HCT116 (cell line): ENCODE measurements around the gene SDF4. TPM values are rescaled to one million over a fixed set of nuclear protein-coding genes. Genes with fewer than 3 reads are reported as not detected.
A peak's percentile ranks its signal among the peaks of the same experiment; 100 is the strongest.

Experiments
- ATAC-seq: fragments of 200-7000 bp; cut with Tn5 transposase; 2 replicates; pipeline ENCODE4 v1.9.1; 2020; ENCODE audit warnings: mild to moderate bottlenecking, moderate library complexity
- BruUV-seq: library from RNA; stranded (reverse); fragments of 400-500 nt; replicated peaks from 2 replicates; lab custom pipeline; 2021; lab: Mats Ljungman, UMichigan
- CTCF ChIA-PET: fragments of 300-600 bp; sonication (Branson Sonifier 250); formaldehyde crosslinking; loops from one replicate; lab custom pipeline; 2021; ENCODE audit warnings: antibody characterized with exemption; lab: Charles Lee
- POLR2A ChIA-PET: fragments of 300-600, 350-600 bp; sonication (Branson Sonifier 250); formaldehyde crosslinking; loops from one replicate; lab custom pipeline; 2021; ENCODE audit warnings: antibody characterized with exemption; lab: Charles Lee
- RAD21 ChIA-PET, 2 experiments: fragments of 300-600 bp; sonication (Branson Sonifier 250); formaldehyde crosslinking; loops; one replicate each; lab custom pipeline; 2023; ENCODE audit warnings: low total read pairs in 2 of 2; ENCODE audit not compliant: uncharacterized antibody in 2 of 2, unreplicated experiment in 2 of 2, low non-redundant PET in 1 of 2; lab: Charles Lee
- DNase-seq: peaks from one replicate; pipeline ENCODE4 v3.0.0-alpha.2; 2010; ENCODE audit warnings: low read depth, low spot score
- H2AFZ ChIP-seq: fragments of 200-600 bp; shearing (Covaris generic), sonication (generic); 2 replicates; pipeline ENCODE4 v1.6.1; 2017; ENCODE audit warnings: low read depth, mixed run types, mixed read lengths, antibody characterized with exemption, low read length; ENCODE audit not compliant: poor library complexity, severe bottlenecking
- H3K27ac ChIP-seq: 2 replicates; pipeline ENCODE4 v1.5.1; 2012; ENCODE audit warnings: low read depth, low read length
- H3K27me3 ChIP-seq: fragments of 200-600 bp; sonication (generic); 2 replicates; pipeline ENCODE4 v1.6.1; 2016; ENCODE audit warnings: mixed run types, low read length, mixed read lengths; ENCODE audit not compliant: insufficient read depth
- H3K36me3 ChIP-seq, 2 experiments: fragments of 200-500 bp in 1 of 2; fragments of 200-600 bp in 1 of 2; sonication (Bioruptor generic) in 1 of 2; sonication (generic) in 1 of 2; 2 replicates each; pipeline versions ENCODE4 v1.5.1 to v1.6.1; 2014 to 2016; ENCODE audit warnings: low read length in 2 of 2, inconsistent platforms in 1 of 2, mixed read lengths in 1 of 2, mixed run types in 1 of 2; ENCODE audit not compliant: insufficient read depth in 2 of 2, control insufficient read depth in 1 of 2
- H3K4me1 ChIP-seq, 2 experiments: fragments of 200-600 bp in 1 of 2; sonication (generic) in 1 of 2; 2 replicates each; pipeline versions ENCODE4 v1.5.1 to v1.6.1; 2012 to 2017; ENCODE audit warnings: low read length in 2 of 2, inconsistent platforms in 1 of 2, mild to moderate bottlenecking in 1 of 2, mixed read lengths in 1 of 2, mixed run types in 1 of 2, moderate library complexity in 1 of 2; ENCODE audit not compliant: insufficient read depth in 2 of 2, control insufficient read depth in 1 of 2
- H3K4me2 ChIP-seq: fragments of 200-600 bp; sonication (generic); 2 replicates; pipeline ENCODE4 v1.6.1; 2017; ENCODE audit warnings: mixed run types, low read length, mixed read lengths
- H3K4me3 ChIP-seq, 2 experiments: fragments of 200-600 bp in 1 of 2; sonication (generic) in 1 of 2; replicated peaks in 1 of 2; 2 replicates each; pipeline ENCODE4 v1.5.1; 2011 to 2016; ENCODE audit warnings: low read length in 2 of 2, control low read depth in 1 of 2, low read depth in 1 of 2, mild to moderate bottlenecking in 1 of 2, mixed read lengths in 1 of 2, mixed run types in 1 of 2
- H3K79me2 ChIP-seq: fragments of 200-600 bp; sonication (generic); 2 replicates; pipeline ENCODE4 v1.6.1; 2017; ENCODE audit warnings: mild to moderate bottlenecking, mixed run types, low read length, moderate library complexity, mixed read lengths; ENCODE audit not compliant: insufficient read depth
- H3K9ac ChIP-seq: fragments of 200-600 bp; sonication (generic); 2 replicates; pipeline ENCODE4 v1.6.1; 2016; ENCODE audit warnings: low read length, mixed read lengths
- H3K9me2 ChIP-seq: fragments of 200-600 bp; sonication (generic), shearing (Covaris generic); 2 replicates; pipeline ENCODE4 v1.6.1; 2017; ENCODE audit warnings: mixed run types, mild to moderate bottlenecking, moderate library complexity; ENCODE audit not compliant: insufficient read depth
- H3K9me3 ChIP-seq, 2 experiments: fragments of 200-500 bp in 1 of 2; fragments of 200-600 bp in 1 of 2; sonication (Bioruptor generic) in 1 of 2; sonication (generic) in 1 of 2; 2 replicates each; pipeline ENCODE4 v1.6.1; 2014 to 2017; ENCODE audit warnings: low read length in 2 of 2, mixed read lengths in 2 of 2, inconsistent platforms in 1 of 2, low read depth in 1 of 2, mild to moderate bottlenecking in 1 of 2, mixed run types in 1 of 2, moderate library complexity in 1 of 2; ENCODE audit not compliant: control insufficient read depth in 1 of 2, insufficient read depth in 1 of 2
- H4K20me1 ChIP-seq: fragments of 200-600 bp; sonication (generic), shearing (Covaris generic); 2 replicates; pipeline ENCODE4 v1.6.1; 2017; ENCODE audit warnings: mixed run types, mild to moderate bottlenecking, moderate library complexity; ENCODE audit not compliant: insufficient read depth
- ATF3 ChIP-seq: IDR thresholded peaks from 2 replicates; pipeline ENCODE4 v1.6.1; 2012
- CBX3 ChIP-seq: IDR thresholded peaks from 2 replicates; pipeline ENCODE4 v1.6.1; 2012; ENCODE audit warnings: low read depth
- CTCF ChIP-seq, 3 experiments: fragments of 200-600 bp in 1 of 3; sonication (generic) in 1 of 3; IDR thresholded peaks in 2 of 3; conservative IDR thresholded peaks in 1 of 3; 2 replicates each; pipeline ENCODE4 v1.5.1; 2012 to 2017; ENCODE audit warnings: low read depth in 2 of 3, low read length in 2 of 3, antibody characterized with exemption in 1 of 3, borderline replicate concordance in 1 of 3, control low read depth in 1 of 3, mild to moderate bottlenecking in 1 of 3, mixed read lengths in 1 of 3, mixed run types in 1 of 3, moderate library complexity in 1 of 3; ENCODE audit not compliant: insufficient read depth in 1 of 3
- EGR1 ChIP-seq: IDR thresholded peaks from 2 replicates; pipeline ENCODE4 v1.6.1; 2012; ENCODE audit warnings: low read depth
- EZH2phosphoT487 ChIP-seq: fragments of 200-600 bp; IDR thresholded peaks from 2 replicates; pipeline ENCODE4 v1.6.1; 2018; ENCODE audit warnings: antibody characterized with exemption, borderline replicate concordance
- FOSL1 ChIP-seq: IDR thresholded peaks from 2 replicates; pipeline ENCODE4 v1.6.1; 2012; ENCODE audit warnings: low read depth
- MAX ChIP-seq: IDR thresholded peaks from 2 replicates; pipeline ENCODE4 v1.6.1; 2012
- POLR2A ChIP-seq: IDR thresholded peaks from 2 replicates; pipeline ENCODE4 v1.7.0; 2011; ENCODE audit warnings: borderline replicate concordance; ENCODE audit not compliant: insufficient read depth, insufficient read length; ENCODE audit errors: extremely low read depth
- REST ChIP-seq: IDR thresholded peaks from 2 replicates; pipeline ENCODE4 v1.6.1; 2012; ENCODE audit warnings: low read depth
- SIN3A ChIP-seq: IDR thresholded peaks from 2 replicates; pipeline ENCODE4 v1.6.1; 2012; ENCODE audit warnings: low read depth
- SRF ChIP-seq: IDR thresholded peaks from 2 replicates; pipeline ENCODE4 v1.6.1; 2012; ENCODE audit warnings: low read depth
- TCF7L2 ChIP-seq: IDR thresholded peaks from 2 replicates; pipeline ENCODE4 v1.7.0; 2011; ENCODE audit warnings: borderline replicate concordance, inconsistent platforms; ENCODE audit not compliant: insufficient read depth, insufficient read length; ENCODE audit errors: extremely low read depth
- ZBTB33 ChIP-seq: IDR thresholded peaks from 2 replicates; pipeline ENCODE4 v1.6.1; 2011; ENCODE audit warnings: mild to moderate bottlenecking, low read length, moderate library complexity; ENCODE audit not compliant: insufficient replicate concordance; ENCODE audit errors: extremely low read depth
- intact Hi-C: fragments of 100-400 bp; cut with micrococcal nuclease; formaldehyde crosslinking; loops from 2 replicates; pipeline ENCODE4 v1.10.0; 2022
- total RNA-seq: library from RNA; stranded (reverse); gene quantifications from one replicate; pipeline ENCODE4 v1.2.1, GENCODE V29; 2021; ENCODE audit not compliant: unreplicated experiment

Gene SDF4
- total RNA-seq, 1 experiment from 2014 or later, result 133 TPM

- intact Hi-C loops, result loop anchor here (2.0 kb wide), 1 partner anchor 128 kb away; no protein-coding TSS in a partner anchor
- H3K79me2 ChIP-seq, result no peaks in the 10 kb centered on the region
- H3K9ac ChIP-seq, result no peak overlapping the region
- no peak; the same call in 1 of the 2 replicates for ATAC-seq
- H3K4me1 ChIP-seq, result peaks cover 4 to 8% of the 10 kb centered on the region in 2 experiments; a peak in 3 of 4 replicates
- H3K4me2 ChIP-seq, result no peak overlapping the region
- no peak for DNase-seq
- peaks cover 3 to 17% of the 10 kb centered on the region in 2 experiments; a peak in 3 of 4 replicates for H3K36me3 ChIP-seq
- no peak overlapping the region for H2AFZ ChIP-seq
- POLR2A ChIA-PET, result no interaction called here
- no peaks in the 10 kb centered on the region for H3K9me3 ChIP-seq
- no peaks in the 10 kb centered on the region for H3K9me2 ChIP-seq
- TF ChIP-seq REST (no peak), SIN3A (no peak), ZBTB33 (no peak), FOSL1 (no peak), CBX3 (no peak), ATF3 (no peak), EZH2phosphoT487 (no peak), EGR1 (no peak), MAX (no peak), SRF (no peak), POLR2A (no peak), TCF7L2 (no peak), CTCF (IDR thresholded peaks at IDR 0.05 in 2 of 3, conservative IDR thresholded peaks at IDR 0.05 in 1 of 3; ENCODE audit: borderline replicate concordance in 1 of 3, insufficient read depth in 1 of 3, low read depth in 2 of 3, low read length in 2 of 3) (no peak)
- peak overlapping the region; percentile 58 for H3K27ac ChIP-seq
- CTCF ChIA-PET, result interaction anchor here (2.4 kb wide), 1 partner anchor 129 kb away, joined by 16 read pairs; no protein-coding TSS in a partner anchor
- no peaks in the 10 kb centered on the region for H3K27me3 ChIP-seq
- BruUV-seq, result no TSS peak
- RAD21 ChIA-PET, result interaction anchor here (0.8 to 1.6 kb wide), 2 partner anchors 129 kb away, joined by 3 to 6 read pairs; no protein-coding TSS in a partner anchor
- H4K20me1 ChIP-seq, result no peaks in the 10 kb centered on the region
- H3K4me3 ChIP-seq, result no peak overlapping the region
Observed at GRCh38 chr1:1250786-1251284, 19.0 kb upstream of the SDF4 start.
